Colonic mucosa (tissue), 4 donors: ENCODE measurements around the gene APPL2. TPM values are rescaled to one million over a fixed set of nuclear protein-coding genes. Genes with fewer than 3 reads are reported as not detected.

ENCODE experiments used
- DNase-seq: peaks from one replicate; pipeline ENCODE4 v3.0.0-alpha.2; 2020
- H3K27ac ChIP-seq: fragments of 200-600 bp; one replicate; pipeline ENCODE4 v1.8.0; 2021
- H3K27me3 ChIP-seq: fragments of 200-600 bp; one replicate; pipeline ENCODE4 v1.8.0; 2021
- H3K36me3 ChIP-seq: fragments of 200-600 bp; one replicate; pipeline ENCODE4 v1.8.0; 2021
- H3K4me1 ChIP-seq: fragments of 200-600 bp; one replicate; pipeline ENCODE4 v1.8.0; 2021; ENCODE audit warnings: mild to moderate bottlenecking
- H3K4me3 ChIP-seq: fragments of 200-600 bp; one replicate; pipeline ENCODE4 v1.8.0; 2021
- H3K9ac ChIP-seq, 2 donors: one replicate each; pipeline ENCODE4 v1.7.0; 2013; ENCODE audit warnings: control low read depth in 2 of 2, low read depth in 2 of 2, low read length in 2 of 2
- H3K9me3 ChIP-seq: fragments of 200-600 bp; one replicate; pipeline ENCODE4 v1.8.0; 2021
- intact Hi-C: fragments of 100-400 bp; cut with DNase I; formaldehyde crosslinking; loops from one replicate; pipeline ENCODE4 v1.14.1; 2022
- total RNA-seq, 2 donors: library from RNA; stranded (reverse); fragmentation: NEBNext Ultra II Directional in 1 of 2; extraction: Animal tissue kit (Norgen Biotek cat#: 25700) in 1 of 2; gene quantifications; one replicate each; pipeline ENCODE4 v1.2.1, GENCODE V29; 2021
- TF ChIP-seq, protein P1 (sequence below): fragments of 200-600 bp; IDR thresholded peaks from one replicate; pipeline ENCODE4 v1.8.0; 2022; ENCODE audit warnings: antibody characterized with exemption, mild to moderate bottlenecking
- donor health status: healthy.
- donor health status: DM: no; HTN: no; CAD: no.
- donor health status: DM: no; HTN: no; CAD: no.

Gene APPL2
- total RNA-seq, 2 donors from 2014 or later = 70.8 to 86.0 TPM

GRCh38 chr12:105272152-105272551 lies 36.2 kb upstream of the APPL2 start:
- H3K27ac ChIP-seq = no peak overlapping the region
- DNase-seq = no peak
- TF ChIP-seq, protein P1, sequence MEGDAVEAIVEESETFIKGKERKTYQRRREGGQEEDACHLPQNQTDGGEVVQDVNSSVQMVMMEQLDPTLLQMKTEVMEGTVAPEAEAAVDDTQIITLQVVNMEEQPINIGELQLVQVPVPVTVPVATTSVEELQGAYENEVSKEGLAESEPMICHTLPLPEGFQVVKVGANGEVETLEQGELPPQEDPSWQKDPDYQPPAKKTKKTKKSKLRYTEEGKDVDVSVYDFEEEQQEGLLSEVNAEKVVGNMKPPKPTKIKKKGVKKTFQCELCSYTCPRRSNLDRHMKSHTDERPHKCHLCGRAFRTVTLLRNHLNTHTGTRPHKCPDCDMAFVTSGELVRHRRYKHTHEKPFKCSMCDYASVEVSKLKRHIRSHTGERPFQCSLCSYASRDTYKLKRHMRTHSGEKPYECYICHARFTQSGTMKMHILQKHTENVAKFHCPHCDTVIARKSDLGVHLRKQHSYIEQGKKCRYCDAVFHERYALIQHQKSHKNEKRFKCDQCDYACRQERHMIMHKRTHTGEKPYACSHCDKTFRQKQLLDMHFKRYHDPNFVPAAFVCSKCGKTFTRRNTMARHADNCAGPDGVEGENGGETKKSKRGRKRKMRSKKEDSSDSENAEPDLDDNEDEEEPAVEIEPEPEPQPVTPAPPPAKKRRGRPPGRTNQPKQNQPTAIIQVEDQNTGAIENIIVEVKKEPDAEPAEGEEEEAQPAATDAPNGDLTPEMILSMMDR = no peak
- no peaks in the 10 kb centered on the region for H3K36me3 ChIP-seq
- H3K4me1 ChIP-seq = no peaks in the 10 kb centered on the region
- H3K9me3 ChIP-seq = no peaks in the 10 kb centered on the region
- H3K4me3 ChIP-seq = no peak overlapping the region
- H3K9ac ChIP-seq = no peak overlapping the region
- intact Hi-C loops = no loop called here
- H3K27me3 ChIP-seq = no peaks in the 10 kb centered on the region

GRCh38 chr12:105271364-105271763 lies 35.4 kb upstream of the APPL2 start:
- Histone ChIP-seq H3K4me3 (no peak overlapping the region), H3K9ac (no peak overlapping the region), H3K36me3 (no peaks in the 10 kb centered on the region), H3K27me3 (no peaks in the 10 kb centered on the region), H3K27ac (no peak overlapping the region), H3K9me3 (no peaks in the 10 kb centered on the region), H3K4me1 (no peaks in the 10 kb centered on the region)
- TF ChIP-seq, protein P1 = no peak
- intact Hi-C loops = no loop called here
- DNase-seq = no peak

GRCh38 chr12:105270671-105271255 lies 34.8 kb upstream of the APPL2 start:
- intact Hi-C loops = no loop called here
- no peak for DNase-seq
- TF ChIP-seq, protein P1 = no peak
- Histone ChIP-seq H3K36me3 (no peaks in the 10 kb centered on the region), H3K27ac (no peak overlapping the region), H3K9me3 (no peaks in the 10 kb centered on the region), H3K4me3 (no peak overlapping the region), H3K9ac (no peak overlapping the region), H3K4me1 (no peaks in the 10 kb centered on the region), H3K27me3 (no peaks in the 10 kb centered on the region)

DNA sequence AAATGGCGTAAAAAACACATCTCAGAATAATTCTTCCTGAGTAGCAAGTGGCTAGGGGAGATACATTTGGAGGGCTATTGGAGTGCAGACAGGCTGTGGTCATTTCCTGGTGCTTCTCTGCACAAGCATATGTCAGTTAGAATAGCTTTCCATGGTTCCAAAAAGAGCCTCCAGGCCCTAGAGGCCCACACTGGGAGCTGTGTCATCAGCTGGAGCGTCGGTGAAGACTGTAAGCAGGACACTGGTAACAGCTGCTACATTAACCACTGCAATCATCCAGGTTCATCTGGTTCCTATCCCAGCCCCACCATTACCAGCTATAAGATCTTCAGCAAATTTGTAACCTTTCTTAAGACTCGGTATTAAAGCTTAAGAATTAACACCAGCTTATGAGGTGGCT lies 31.7 kb upstream of the APPL2 start:
- no peaks in the 10 kb centered on the region for H3K36me3 ChIP-seq
- TF ChIP-seq, protein P1 = no peak
- no peak overlapping the region for H3K4me3 ChIP-seq
- H3K4me1 ChIP-seq = no peaks in the 10 kb centered on the region
- no peak overlapping the region for H3K9ac ChIP-seq
- H3K27me3 ChIP-seq = no peaks in the 10 kb centered on the region
- intact Hi-C loops = no loop called here
- H3K9me3 ChIP-seq = no peaks in the 10 kb centered on the region
- no peak overlapping the region for H3K27ac ChIP-seq
- DNase-seq = no peak

DNA sequence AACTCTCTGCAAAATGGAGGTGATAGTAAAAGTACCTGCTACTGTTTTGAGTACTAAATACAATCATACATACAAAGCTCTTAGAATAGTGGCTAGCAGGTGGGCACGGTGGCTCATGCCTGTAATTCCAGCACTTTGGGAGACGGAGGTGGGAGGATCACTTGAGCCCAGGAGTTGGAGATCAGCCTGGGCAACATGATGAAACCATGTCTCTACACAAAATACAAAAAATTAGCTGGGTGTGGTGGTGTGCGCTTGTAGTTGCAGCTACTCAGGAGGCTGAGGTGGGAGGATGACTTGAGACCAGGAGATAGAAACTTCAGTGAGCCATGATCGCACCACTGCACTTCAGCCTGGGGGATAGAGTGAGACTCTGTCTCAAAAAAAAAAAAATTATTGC lies 28.8 kb upstream of the APPL2 start:
- Histone ChIP-seq H3K4me1 (no peaks in the 10 kb centered on the region), H3K27ac (no peak overlapping the region), H3K36me3 (no peaks in the 10 kb centered on the region), H3K9ac (no peak overlapping the region), H3K27me3 (no peaks in the 10 kb centered on the region), H3K9me3 (no peaks in the 10 kb centered on the region), H3K4me3 (no peak overlapping the region)
- TF ChIP-seq, protein P1 = no peak
- DNase-seq = no peak
- intact Hi-C loops = no loop called here
